Heart left ventricle (tissue), 16 donors: ENCODE measurements around the gene MLLT3. TPM values are rescaled to one million over a fixed set of nuclear protein-coding genes. Genes with fewer than 3 reads are reported as not detected.

Source experiments
- ATAC-seq, 4 donors: fragments of 200-7000 bp; cut with Tn5 transposase; one replicate each; pipeline ENCODE4 v1.9.1; 2020 to 2022; ENCODE audit warnings: moderate library complexity in 4 of 4, mild to moderate bottlenecking in 3 of 4, moderate number of reproducible peaks in 1 of 4
- DNase-seq, 5 donors: peaks; one replicate each; pipeline ENCODE4 v3.0.0-alpha.2; 2020
- H3K27ac ChIP-seq, 12 donors: fragments of 200-600 bp; sonication (generic) in 4 of 12; one replicate each; pipeline versions ENCODE4 v1.5.0 to v1.8.0; 2016 to 2022; ENCODE audit warnings: mild to moderate bottlenecking in 2 of 12
- H3K27me3 ChIP-seq, 9 donors: fragments of 200-600 bp; sonication (generic) in 2 of 9; one replicate each; pipeline versions ENCODE4 v1.5.1 to v1.8.0; 2016 to 2022; ENCODE audit warnings: mild to moderate bottlenecking in 3 of 9
- H3K36me3 ChIP-seq, 9 donors: fragments of 200-600 bp; sonication (generic) in 2 of 9; one replicate each; pipeline versions ENCODE4 v1.5.0 to v1.8.0; 2018 to 2022; ENCODE audit warnings: mild to moderate bottlenecking in 2 of 9
- H3K4me1 ChIP-seq, 12 donors: fragments of 200-600 bp; sonication (generic) in 4 of 12; one replicate each; pipeline versions ENCODE4 v1.5.0 to v1.8.0; 2016 to 2022; ENCODE audit warnings: mild to moderate bottlenecking in 3 of 12
- H3K4me3 ChIP-seq, 12 donors: fragments of 200-600 bp; sonication (generic) in 4 of 12; one replicate each; pipeline versions ENCODE4 v1.5.0 to v1.8.0; 2017 to 2022; ENCODE audit warnings: mild to moderate bottlenecking in 9 of 12, moderate library complexity in 4 of 12
- H3K9me3 ChIP-seq, 12 donors: fragments of 200-600 bp; sonication (generic) in 4 of 12; one replicate each; pipeline versions ENCODE4 v1.5.0 to v1.8.0; 2016 to 2022; ENCODE audit warnings: mild to moderate bottlenecking in 1 of 12
- POLR2A ChIP-seq, 2 donors: fragments of 450-650 bp; IDR thresholded peaks; one replicate each; pipeline ENCODE4 v1.6.1; 2017; ENCODE audit warnings: antibody characterized with exemption in 2 of 2, mild to moderate bottlenecking in 2 of 2, moderate library complexity in 2 of 2
- WGBS, 4 donors: extraction: QIAGEN DNeasy Blood & Tissue Kit in 2 of 4; methylation state at CpG; one replicate each; pipeline versions ENCODE4 v1.1.5 to v1.1.7; 2013 to 2018; 5-methylcytosine and 5-hydroxymethylcytosine counted together
- intact Hi-C, 10 donors: fragments of 100-400 bp; cut with DNase I; formaldehyde crosslinking; loops; one replicate each; pipeline versions ENCODE4 v1.11.1 to v1.14.2; 2022
- polyA plus RNA-seq, 2 donors: library from polyadenylated mRNA; stranded (reverse); fragments of 200-250 nt; gene quantifications; one replicate each; pipeline ENCODE4 v1.2.3, GENCODE V29; 2013
- total RNA-seq, 9 donors: library from RNA; depleted of rRNA in 2 of 9; stranded (reverse); fragments of >200 nt in 2 of 9; fragmentation: NEBNext Ultra II Directional in 3 of 9; extraction: Animal tissue kit (Norgen Biotek cat#: 25700) in 3 of 9; gene quantifications; one replicate each; pipeline versions ENCODE4 v1.1.0 to v1.2.4, GENCODE V29; 2016 to 2023
- TF ChIP-seq, protein P1 (sequence below), 12 donors: fragments of 200-600 bp; sonication (generic) in 4 of 12; IDR thresholded peaks; one replicate each; pipeline versions ENCODE4 v1.5.0 to v1.8.0; 2018 to 2022; ENCODE audit warnings: antibody characterized with exemption in 12 of 12, mild to moderate bottlenecking in 5 of 12
- donor health status: ischemic (EF 13 %, LVEDD 7.1; RV severe dilation, severe dysfunction).
- donor health status: healthy with polysubstance abuse.
- donor health status: DM: no; HTN: yes; CAD: no.
- donor health status: DM: no; HTN: no; CAD: no.
- donor health status: ischemic (EF 25% LVEDD 6.9; RV normal size, moderate dysfunction).
- donor health status: ischemic (EF 25% LVEDD 5.7; RV mildly dilated, moderate dysfunction).
- donor health status: healthy.
- donor health status: DM: yes; HTN: yes; CAD: no.
- donor health status: ischemic (EF 35%, LVEDD 5.7; RV mildly dilated, moderate dysfunction).
- donor health status: nonischemic (EF 11% LVEDD 7.7; RV severe dilation, severe dysfunction).
- donor health status: DM: yes; HTN: yes; CAD: no.
- donor health status: PGD.
- donor health status: ischemic (EF 29% LVEDD 5.4; RV normal size, mild dysfunction).
- donor health status: nonischemic (EF 23%, LVEDD 6.1; RV moderate dilation, normal function).

MLLT3 gene
- total and polyA plus RNA-seq, 11 donors, result 7.5 to 21.0 (median 15.3) TPM

DNA sequence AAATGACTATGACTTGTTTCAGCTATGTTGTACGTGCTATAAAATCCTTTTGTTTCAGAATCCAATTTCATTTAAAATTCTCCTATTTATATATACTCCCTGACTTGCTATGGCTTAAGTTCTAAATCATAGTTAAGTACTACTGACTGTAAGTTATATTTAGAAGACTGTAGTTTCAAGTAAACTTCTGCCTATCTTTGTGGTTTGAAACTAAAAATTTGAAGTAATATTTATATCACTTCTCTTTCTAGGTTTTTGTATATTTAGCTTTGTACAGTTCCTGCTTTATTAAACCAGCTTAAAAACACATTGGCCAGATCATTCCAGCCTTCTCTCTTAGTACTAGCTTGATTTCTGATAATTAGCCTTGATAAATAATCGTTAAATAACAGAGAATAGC is 196.3 kb downstream of the MLLT3 start:
- no peaks in the 10 kb centered on the region for H3K9me3 ChIP-seq
- intact Hi-C loops, result no loop called here
- ATAC-seq (no peak), DNase-seq (no peak)
- H3K4me3 ChIP-seq, result no peak overlapping the region
- no peak for TF ChIP-seq POLR2A (IDR thresholded peaks at IDR 0.05)
- TF ChIP-seq, protein P1, sequence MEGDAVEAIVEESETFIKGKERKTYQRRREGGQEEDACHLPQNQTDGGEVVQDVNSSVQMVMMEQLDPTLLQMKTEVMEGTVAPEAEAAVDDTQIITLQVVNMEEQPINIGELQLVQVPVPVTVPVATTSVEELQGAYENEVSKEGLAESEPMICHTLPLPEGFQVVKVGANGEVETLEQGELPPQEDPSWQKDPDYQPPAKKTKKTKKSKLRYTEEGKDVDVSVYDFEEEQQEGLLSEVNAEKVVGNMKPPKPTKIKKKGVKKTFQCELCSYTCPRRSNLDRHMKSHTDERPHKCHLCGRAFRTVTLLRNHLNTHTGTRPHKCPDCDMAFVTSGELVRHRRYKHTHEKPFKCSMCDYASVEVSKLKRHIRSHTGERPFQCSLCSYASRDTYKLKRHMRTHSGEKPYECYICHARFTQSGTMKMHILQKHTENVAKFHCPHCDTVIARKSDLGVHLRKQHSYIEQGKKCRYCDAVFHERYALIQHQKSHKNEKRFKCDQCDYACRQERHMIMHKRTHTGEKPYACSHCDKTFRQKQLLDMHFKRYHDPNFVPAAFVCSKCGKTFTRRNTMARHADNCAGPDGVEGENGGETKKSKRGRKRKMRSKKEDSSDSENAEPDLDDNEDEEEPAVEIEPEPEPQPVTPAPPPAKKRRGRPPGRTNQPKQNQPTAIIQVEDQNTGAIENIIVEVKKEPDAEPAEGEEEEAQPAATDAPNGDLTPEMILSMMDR (IDR thresholded peaks at IDR 0.05), result no peak
- no peak overlapping the region for H3K27ac ChIP-seq
- H3K4me1 ChIP-seq, result no peaks in the 10 kb centered on the region
- no peaks in the 10 kb centered on the region for H3K27me3 ChIP-seq
- no peaks in the 10 kb centered on the region for H3K36me3 ChIP-seq
- WGBS, 4 donors, result 47 to 91% (median 82%) methylated on average over 2 of the region's 2 CpGs

DNA sequence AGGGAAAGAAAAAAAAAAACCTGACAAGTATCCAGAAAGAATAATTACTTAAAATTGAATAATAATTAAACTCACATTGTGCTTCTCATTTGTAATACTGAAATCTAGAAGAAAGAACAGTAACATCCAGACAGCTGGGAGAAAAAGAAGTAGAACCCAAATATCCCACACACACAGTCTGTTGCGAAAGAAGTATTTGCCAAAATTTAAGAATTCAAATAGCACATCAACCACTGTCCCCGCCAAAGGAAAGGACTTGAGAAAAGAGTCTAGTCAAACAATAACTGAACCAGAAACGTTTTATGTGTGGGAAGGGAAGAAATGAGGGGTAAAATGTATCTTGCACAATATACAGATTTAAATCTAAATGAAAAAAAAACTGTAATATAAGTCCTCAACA is 202.8 kb downstream of the MLLT3 start:
- Histone ChIP-seq H3K27ac (no peak overlapping the region), H3K9me3 (no peaks in the 10 kb centered on the region), H3K4me1 (peaks cover 0 to 4% (median 0%) of the 10 kb centered on the region in 12 donors), H3K36me3 (no peaks in the 10 kb centered on the region), H3K27me3 (no peaks in the 10 kb centered on the region), H3K4me3 (no peak overlapping the region)
- intact Hi-C loops, result no loop called here
- WGBS, 4 donors, result 67 to 75% (median 72%) methylated on average over 3 of the region's 3 CpGs
- DNase-seq, result no peak
- ATAC-seq, result peak in 1 of 4 donors; percentile 39
- TF ChIP-seq, protein P1 (IDR thresholded peaks at IDR 0.05), result no peak
- no peak for TF ChIP-seq POLR2A (IDR thresholded peaks at IDR 0.05)

DNA sequence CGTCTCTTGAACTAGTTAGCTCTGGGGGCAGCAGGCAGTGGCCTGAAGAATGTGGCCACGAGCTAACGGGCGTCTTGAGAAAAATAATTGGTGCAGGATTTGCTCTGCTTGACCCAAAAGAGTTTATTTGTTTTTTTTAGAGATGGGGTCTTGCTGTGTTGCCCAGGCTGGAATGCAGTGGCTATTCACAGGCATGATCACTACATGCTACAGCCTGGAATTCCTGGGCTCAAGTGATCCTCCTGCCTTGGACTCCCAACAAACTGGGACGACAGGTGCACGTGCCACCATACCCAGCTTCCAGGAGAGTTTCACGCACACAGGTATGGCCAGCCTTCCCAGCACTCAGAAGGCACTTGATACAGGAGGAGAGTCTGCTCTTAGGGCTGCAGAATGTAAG is 203.8 kb downstream of the MLLT3 start:
- ATAC-seq (no peak), DNase-seq (no peak)
- peaks cover 0 to 4% (median 0%) of the 10 kb centered on the region in 12 donors for H3K4me1 ChIP-seq
- H3K9me3 ChIP-seq, result no peaks in the 10 kb centered on the region
- H3K4me3 ChIP-seq, result no peak overlapping the region
- intact Hi-C loops, result no loop called here
- no peak overlapping the region for H3K27ac ChIP-seq
- H3K27me3 ChIP-seq, result no peaks in the 10 kb centered on the region
- H3K36me3 ChIP-seq, result peaks cover 0 to 6% (median 0%) of the 10 kb centered on the region in 9 donors
- WGBS, 4 donors, result 97 to 99% (median 98%) methylated on average over 7 of the region's 7 CpGs
- TF ChIP-seq POLR2A (IDR thresholded peaks at IDR 0.05), result no peak
- TF ChIP-seq, protein P1 (IDR thresholded peaks at IDR 0.05), result no peak

DNA sequence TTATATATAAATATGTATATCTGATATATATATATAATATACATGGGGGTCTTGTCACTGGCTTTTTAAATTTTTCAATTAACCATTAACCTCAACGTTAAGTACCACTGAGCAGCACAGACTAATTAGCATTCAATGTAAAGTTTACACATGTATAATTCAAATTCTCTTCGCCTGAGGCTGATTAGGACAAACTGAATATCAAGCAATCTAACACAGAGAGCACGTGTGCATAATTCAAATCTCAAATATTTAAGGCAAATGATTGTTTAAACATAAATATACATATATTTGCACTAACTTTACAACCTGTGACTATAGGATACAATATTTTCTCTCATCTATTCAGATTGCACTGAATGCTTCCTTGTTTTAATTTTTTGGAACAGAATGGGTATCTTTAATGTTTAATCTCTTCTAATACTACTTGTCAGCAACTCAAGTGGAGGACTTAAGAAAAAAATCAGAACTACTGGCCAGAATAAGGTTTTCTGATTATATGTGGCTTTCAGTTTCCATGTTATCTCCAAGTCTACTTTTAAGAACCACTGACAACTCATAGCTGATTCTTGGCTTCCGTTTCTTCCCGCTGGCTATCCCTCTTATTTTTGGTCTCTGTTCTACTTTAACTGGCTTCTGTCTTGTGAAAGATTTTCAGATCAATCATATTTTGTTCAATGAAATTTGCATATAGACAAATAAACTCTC is 204.8 kb downstream of the MLLT3 start:
- WGBS, 4 donors, result 86 to 90% (median 89%) methylated on average over 5 of the region's 5 CpGs
- intact Hi-C loops, result no loop called here
- Histone ChIP-seq H3K9me3 (no peaks in the 10 kb centered on the region), H3K4me3 (no peak overlapping the region), H3K27ac (no peak overlapping the region), H3K27me3 (no peaks in the 10 kb centered on the region), H3K36me3 (peaks cover 0 to 10% (median 0%) of the 10 kb centered on the region in 9 donors), H3K4me1 (peaks cover 0 to 4% (median 0%) of the 10 kb centered on the region in 12 donors)
- no peak for TF ChIP-seq POLR2A (IDR thresholded peaks at IDR 0.05)
- TF ChIP-seq, protein P1 (IDR thresholded peaks at IDR 0.05), result no peak
- ATAC-seq (no peak), DNase-seq (no peak)
